CD8-positive, alpha-beta memory T cell (primary cell): Measurements from ENCODE around the gene RPL41. TPM values are rescaled to one million over a fixed set of nuclear protein-coding genes. Genes with fewer than 3 reads are reported as not detected.
A peak's percentile ranks its signal among the peaks of the same experiment; 100 is the strongest.

ENCODE experiments used
- CTCF ChIA-PET: fragments of 350-600 bp; sonication (Branson Sonifier 250); formaldehyde crosslinking; loops from one replicate; lab custom pipeline; 2021; ENCODE audit warnings: antibody characterized with exemption; lab: Charles Lee
- POLR2A ChIA-PET: fragments of 350-600 bp; sonication (Branson Sonifier 250); formaldehyde crosslinking; loops from one replicate; lab custom pipeline; 2021; ENCODE audit warnings: antibody characterized with exemption; lab: Charles Lee
- DNase-seq, 5 donors: peaks; one replicate each; pipeline versions ENCODE4 v3.0.0 to v3.0.0-alpha.2; 2020 to 2022; ENCODE audit warnings: mixed read lengths in 1 of 5
- H3K27ac ChIP-seq: one replicate; pipeline ENCODE4 v1.7.0; 2013; ENCODE audit warnings: low read depth, mild to moderate bottlenecking, low read length, moderate library complexity
- H3K27me3 ChIP-seq: 2 replicates; pipeline ENCODE4 v1.7.0; 2013; ENCODE audit warnings: low read length, mild to moderate bottlenecking; ENCODE audit not compliant: insufficient read depth, poor library complexity, severe bottlenecking
- H3K36me3 ChIP-seq: 2 replicates; pipeline ENCODE4 v1.7.0; 2013; ENCODE audit warnings: mild to moderate bottlenecking, low read length, moderate library complexity; ENCODE audit not compliant: insufficient read depth
- H3K4me1 ChIP-seq: 2 replicates; pipeline ENCODE4 v1.7.0; 2013; ENCODE audit warnings: mild to moderate bottlenecking, low read length, moderate library complexity; ENCODE audit not compliant: insufficient read depth
- H3K4me3 ChIP-seq: 2 replicates; pipeline ENCODE4 v1.7.0; 2013; ENCODE audit warnings: mild to moderate bottlenecking, low read length
- H3K9me3 ChIP-seq: 2 replicates; pipeline ENCODE4 v1.7.0; 2013; ENCODE audit warnings: mild to moderate bottlenecking, low read length
- H3K27ac Mint-ChIP-seq, 8 donors: one replicate each; pipeline ENCODE4 v1.8.0; 2020 to 2021; ENCODE audit warnings: mixed read lengths in 8 of 8, mild to moderate bottlenecking in 6 of 8, inconsistent platforms in 3 of 8, moderate library complexity in 3 of 8
- H3K27me3 Mint-ChIP-seq, 2 donors: one replicate each; pipeline ENCODE4 v1.8.0; 2020 to 2021; ENCODE audit warnings: mixed read lengths in 2 of 2, mild to moderate bottlenecking in 1 of 2, moderate library complexity in 1 of 2
- H3K36me3 Mint-ChIP-seq, 3 donors: one replicate each; pipeline ENCODE4 v1.8.0; 2020 to 2021; ENCODE audit warnings: mixed read lengths in 3 of 3, inconsistent platforms in 1 of 3, mild to moderate bottlenecking in 1 of 3
- H3K4me1 Mint-ChIP-seq, 3 donors: one replicate each; pipeline ENCODE4 v1.8.0; 2020 to 2021; ENCODE audit warnings: mixed read lengths in 3 of 3, inconsistent platforms in 1 of 3, mild to moderate bottlenecking in 1 of 3
- H3K4me3 Mint-ChIP-seq, 7 donors: one replicate each; pipeline ENCODE4 v1.8.0; 2020 to 2021; ENCODE audit warnings: mixed read lengths in 7 of 7, mild to moderate bottlenecking in 6 of 7, moderate library complexity in 4 of 7, inconsistent platforms in 2 of 7
- H3K9me3 Mint-ChIP-seq, 5 donors: one replicate each; pipeline ENCODE4 v1.8.0; 2020 to 2022; ENCODE audit warnings: mixed read lengths in 5 of 5, mild to moderate bottlenecking in 3 of 5, moderate library complexity in 2 of 5, inconsistent platforms in 1 of 5
- polyA plus RNA-seq: library from polyadenylated mRNA; unstranded; fragments of 300-500 nt; fragmentation: Illumina TruSeq; gene quantifications from one replicate; pipeline ENCODE4 v1.2.3, GENCODE V29; 2021
- total RNA-seq, 2 experiments: library from RNA; stranded (reverse); gene quantifications; one replicate each; pipeline ENCODE4 v1.2.3, GENCODE V29; 2021

The RPL41 gene
- total and polyA plus RNA-seq, 3 experiments from 2014 or later: 5,711 to 7,268 (median 5,990) TPM

GRCh38 chr12:56163533-56164344 lies 47.3 kb downstream of the RPL41 start:
- Histone ChIP-seq H3K4me1 (peaks cover 31% of the 10 kb centered on the region), H3K9me3 (no peaks in the 10 kb centered on the region), H3K36me3 (peaks cover 58% of the 10 kb centered on the region), H3K4me3 (no peak overlapping the region), H3K27me3 (no peaks in the 10 kb centered on the region), H3K27ac (no peak overlapping the region)
- Mint-ChIP-seq H3K36me3 (peaks cover 3 to 88% (median 13%) of the 10 kb centered on the region in 3 donors), H3K4me3 (peak overlapping the region in 1 of 7 donors; percentile 27), H3K27me3 (no peaks in the 10 kb centered on the region), H3K27ac (peak overlapping the region in 5 of 8 donors; percentile 6 to 80 (median 45)), H3K9me3 (no peaks in the 10 kb centered on the region), H3K4me1 (peaks cover 30 to 34% (median 31%) of the 10 kb centered on the region in 3 donors)
- ChIA-PET CTCF (interaction anchor here (1.1 to 3.7 kb wide), 6 partner anchors 14 to 117 kb away, joined by 3 to 24 read pairs (median 4); partner anchors contain the start of genes ESYT1, SMARCC2 and ZC3H10), POLR2A (interaction anchor here (1.5 kb wide), 1 partner anchor 36 kb away, joined by 5 read pairs; the partner anchor contains the start of gene ESYT1)
- no peak for DNase-seq

- no peak overlapping the region for H3K4me3 Mint-ChIP-seq
- H3K27me3 Mint-ChIP-seq: no peaks in the 10 kb centered on the region
- Histone ChIP-seq H3K4me3 (no peak overlapping the region), H3K27me3 (no peaks in the 10 kb centered on the region), H3K4me1 (peaks cover 25% of the 10 kb centered on the region), H3K9me3 (no peaks in the 10 kb centered on the region), H3K36me3 (peaks cover 61% of the 10 kb centered on the region), H3K27ac (no peak overlapping the region)
- ChIA-PET POLR2A (interaction anchor here (0.9 kb wide), 1 partner anchor 9 kb away, joined by 3 read pairs; no protein-coding TSS in a partner anchor), CTCF (interaction anchor here (1.8 kb wide), 1 partner anchor 25 kb away, joined by 3 read pairs; the partner anchor contains the start of gene SMARCC2)
- DNase-seq: no peak
- H3K9me3 Mint-ChIP-seq: no peaks in the 10 kb centered on the region
- H3K36me3 Mint-ChIP-seq: peaks cover 3 to 88% (median 16%) of the 10 kb centered on the region in 3 donors
- H3K4me1 Mint-ChIP-seq: peaks cover 25 to 28% (median 25%) of the 10 kb centered on the region in 3 donors
- peak overlapping the region in 2 of 8 donors; percentile 35 to 40 for H3K27ac Mint-ChIP-seq
Measured at GRCh38 chr12:56164345-56164729, 47.9 kb downstream of the RPL41 start.

GRCh38 chr12:56165369-56165768 lies 48.9 kb downstream of the RPL41 start:
- CTCF ChIA-PET: interaction anchor here (1.3 to 1.8 kb wide), 5 partner anchors 10 to 40 kb away, joined by 3 to 4 read pairs (median 4); partner anchors contain the start of genes MYL6B and SMARCC2
- peaks cover 15 to 18% (median 15%) of the 10 kb centered on the region in 3 donors for H3K4me1 Mint-ChIP-seq
- H3K9me3 ChIP-seq: no peaks in the 10 kb centered on the region
- peaks cover 3 to 88% (median 15%) of the 10 kb centered on the region in 3 donors for H3K36me3 Mint-ChIP-seq
- H3K27ac Mint-ChIP-seq: peak overlapping the region in 5 of 8 donors; percentile 11 to 82 (median 35)
- no peak for DNase-seq
- no peaks in the 10 kb centered on the region for H3K9me3 Mint-ChIP-seq
- peaks cover 14% of the 10 kb centered on the region for H3K4me1 ChIP-seq
- no peaks in the 10 kb centered on the region for H3K27me3 Mint-ChIP-seq
- no peak overlapping the region for H3K27ac ChIP-seq
- peaks cover 63% of the 10 kb centered on the region for H3K36me3 ChIP-seq
- H3K4me3 Mint-ChIP-seq: peak overlapping the region in 1 of 7 donors; percentile 24
- no peak overlapping the region for H3K4me3 ChIP-seq
- no peaks in the 10 kb centered on the region for H3K27me3 ChIP-seq
- POLR2A ChIA-PET: interaction anchor here (0.9 kb wide), 1 partner anchor 8 kb away, joined by 3 read pairs; no protein-coding TSS in a partner anchor

Other genes starting within 250 kb of the RPL41 start
- 10 to 100 TPM; 35.8 to 38.4 TPM for gene PYM1, start 188.7 kb upstream of the RPL41 start, total RNA-seq
- gene PYM1, start 188.7 kb upstream of the RPL41 start, polyA plus RNA-seq: 80.8 TPM
- 100 to 1,000 TPM; 221 to 236 TPM for gene DGKA, start 185.5 kb upstream of the RPL41 start, total RNA-seq
- 234 TPM for gene DGKA, start 185.5 kb upstream of the RPL41 start, polyA plus RNA-seq
- gene PMEL, start 150.6 kb upstream of the RPL41 start, total RNA-seq: under 1 TPM; 0.28 to 0.33 TPM
- not detected for gene PMEL, start 150.6 kb upstream of the RPL41 start, polyA plus RNA-seq
- gene CDK2, start 149.8 kb upstream of the RPL41 start, total RNA-seq: 100 to 1,000 TPM; 117 to 125 TPM
- gene CDK2, start 149.8 kb upstream of the RPL41 start, polyA plus RNA-seq: 8.2 TPM
- gene RAB5B, start 142.6 kb upstream of the RPL41 start, total RNA-seq: 10 to 100 TPM; 36.6 to 38.3 TPM
- 68.5 TPM for gene RAB5B, start 142.6 kb upstream of the RPL41 start, polyA plus RNA-seq
- 1 to 10 TPM; 2.3 to 2.5 TPM for gene SUOX, start 119.4 kb upstream of the RPL41 start, total RNA-seq
- gene SUOX, start 119.4 kb upstream of the RPL41 start, polyA plus RNA-seq: 0.90 TPM
- 10 to 100 TPM; 11.0 to 11.6 TPM for gene IKZF4, start 95.6 kb upstream of the RPL41 start, total RNA-seq
- 0.86 TPM for gene IKZF4, start 95.6 kb upstream of the RPL41 start, polyA plus RNA-seq
- gene RPS26, start 74.7 kb upstream of the RPL41 start, total RNA-seq: 10 to 100 TPM; 48.8 to 59.9 TPM
- gene RPS26, start 74.7 kb upstream of the RPL41 start, polyA plus RNA-seq: 1,127 TPM
- 1 to 10 TPM; 1.7 to 1.9 TPM for gene ERBB3, start 36.5 kb upstream of the RPL41 start, total RNA-seq
- gene ERBB3, start 36.5 kb upstream of the RPL41 start, polyA plus RNA-seq: 0.63 TPM
- gene PA2G4, start 12.1 kb upstream of the RPL41 start, total RNA-seq: 100 to 1,000 TPM; 468 to 504 TPM
- gene PA2G4, start 12.1 kb upstream of the RPL41 start, polyA plus RNA-seq: 249 TPM
- gene ZC3H10, start 1.6 kb downstream of the RPL41 start, total RNA-seq: 1 to 10 TPM; 8.1 to 9.0 TPM
- 3.2 TPM for gene ZC3H10, start 1.6 kb downstream of the RPL41 start, polyA plus RNA-seq
- gene ESYT1, start 11.6 kb downstream of the RPL41 start, total RNA-seq: 100 to 1,000 TPM; 185 to 191 TPM
- 374 TPM for gene ESYT1, start 11.6 kb downstream of the RPL41 start, polyA plus RNA-seq
- gene MYL6B, start 36.0 kb downstream of the RPL41 start, total RNA-seq: 10 to 100 TPM; 68.6 to 70.0 TPM
- 6.2 TPM for gene MYL6B, start 36.0 kb downstream of the RPL41 start, polyA plus RNA-seq
- 1,000 to 10,000 TPM; 1,010 to 1,017 TPM for gene MYL6, start 41.7 kb downstream of the RPL41 start, total RNA-seq
- gene MYL6, start 41.7 kb downstream of the RPL41 start, polyA plus RNA-seq: 2,423 TPM
- 100 to 1,000 TPM; 107 to 118 TPM for gene SMARCC2, start 72.8 kb downstream of the RPL41 start, total RNA-seq
- 92.4 TPM for gene SMARCC2, start 72.8 kb downstream of the RPL41 start, polyA plus RNA-seq
- gene RNF41, start 105.3 kb downstream of the RPL41 start, total RNA-seq: 10 to 100 TPM; 41.2 to 42.3 TPM
- 47.4 TPM for gene RNF41, start 105.3 kb downstream of the RPL41 start, polyA plus RNA-seq
- gene NABP2, start 107.7 kb downstream of the RPL41 start, total RNA-seq: 100 to 1,000 TPM; 102 to 104 TPM
- gene NABP2, start 107.7 kb downstream of the RPL41 start, polyA plus RNA-seq: 4.6 TPM
- gene SLC39A5, start 113.4 kb downstream of the RPL41 start, total RNA-seq: under 1 TPM; 0.35 to 0.62 TPM
- not detected for gene SLC39A5, start 113.4 kb downstream of the RPL41 start, polyA plus RNA-seq
- gene ANKRD52, start 141.8 kb downstream of the RPL41 start, total RNA-seq: 10 to 100 TPM; 67.0 to 69.9 TPM
- gene ANKRD52, start 141.8 kb downstream of the RPL41 start, polyA plus RNA-seq: 16.1 TPM
- 10 to 100 TPM; 14.3 to 14.4 TPM for gene COQ10A, start 150.3 kb downstream of the RPL41 start, total RNA-seq
- 14.2 TPM for gene COQ10A, start 150.3 kb downstream of the RPL41 start, polyA plus RNA-seq
- 100 to 1,000 TPM; 279 to 286 TPM for gene CS, start 183.7 kb downstream of the RPL41 start, total RNA-seq
- 78.8 TPM for gene CS, start 183.7 kb downstream of the RPL41 start, polyA plus RNA-seq
- 100 to 1,000 TPM; 165 to 167 TPM for gene CNPY2, start 199.4 kb downstream of the RPL41 start, total RNA-seq
- gene CNPY2, start 199.4 kb downstream of the RPL41 start, polyA plus RNA-seq: 188 TPM
- gene PAN2, start 217.4 kb downstream of the RPL41 start, total RNA-seq: 10 to 100 TPM; 36.6 to 40.4 TPM
- gene PAN2, start 217.4 kb downstream of the RPL41 start, polyA plus RNA-seq: 5.4 TPM
- gene IL23A, start 222.3 kb downstream of the RPL41 start, total RNA-seq: 10 to 100 TPM; 26.9 to 29.6 TPM
- gene IL23A, start 222.3 kb downstream of the RPL41 start, polyA plus RNA-seq: 26.4 TPM
- 10 to 100 TPM; 61.6 to 63.5 TPM for gene STAT2, start 243.5 kb downstream of the RPL41 start, total RNA-seq
- gene STAT2, start 243.5 kb downstream of the RPL41 start, polyA plus RNA-seq: 65.0 TPM
- not detected for gene APOF, start 246.2 kb downstream of the RPL41 start, total RNA-seq
- gene APOF, start 246.2 kb downstream of the RPL41 start, polyA plus RNA-seq: not detected